Measurements from ENCODE around the gene PLEKHA7. TPM values are rescaled to one million over a fixed set of nuclear protein-coding genes. Genes with fewer than 3 reads are reported as not detected.

PLEKHA7 gene
- total RNA-seq, 2 donors from 2014 or later: 55.6 to 65.9 TPM

DNA sequence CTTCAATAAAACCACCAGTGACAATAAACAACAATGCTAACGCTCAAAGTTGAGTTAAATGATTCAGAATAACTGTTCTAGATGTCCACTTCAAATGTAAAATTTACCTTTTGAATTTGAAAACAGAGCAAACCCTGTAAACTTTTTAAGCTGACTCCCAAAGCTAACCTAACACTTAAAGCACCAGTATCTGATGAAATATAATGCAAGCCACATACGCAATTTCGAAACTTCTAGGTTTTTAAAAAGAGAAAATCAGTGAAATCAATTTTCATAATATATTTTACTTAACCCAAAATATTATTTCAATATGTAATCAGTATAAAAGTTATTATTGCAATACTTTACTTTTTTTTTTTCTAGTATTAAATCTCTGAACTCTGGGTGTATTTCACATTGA, 71.3 kb downstream of the PLEKHA7 start:
- H3K9me3 ChIP-seq: no peaks in the 10 kb centered on the region
- H3K27me3 ChIP-seq: no peaks in the 10 kb centered on the region
- TF ChIP-seq CTCF (IDR thresholded peaks at IDR 0.05): no peak
- H3K4me3 ChIP-seq: no peak overlapping the region
- intact Hi-C loops (cut with DNase I): no loop called here
- no peak for DNase-seq
- no peak overlapping the region for H3K9ac ChIP-seq (ENCODE audit: low read depth in 2 of 2, low read length in 2 of 2)
- H3K27ac ChIP-seq: no peak overlapping the region
- no peaks in the 10 kb centered on the region for H3K36me3 ChIP-seq
- H3K4me1 ChIP-seq: no peaks in the 10 kb centered on the region

DNA sequence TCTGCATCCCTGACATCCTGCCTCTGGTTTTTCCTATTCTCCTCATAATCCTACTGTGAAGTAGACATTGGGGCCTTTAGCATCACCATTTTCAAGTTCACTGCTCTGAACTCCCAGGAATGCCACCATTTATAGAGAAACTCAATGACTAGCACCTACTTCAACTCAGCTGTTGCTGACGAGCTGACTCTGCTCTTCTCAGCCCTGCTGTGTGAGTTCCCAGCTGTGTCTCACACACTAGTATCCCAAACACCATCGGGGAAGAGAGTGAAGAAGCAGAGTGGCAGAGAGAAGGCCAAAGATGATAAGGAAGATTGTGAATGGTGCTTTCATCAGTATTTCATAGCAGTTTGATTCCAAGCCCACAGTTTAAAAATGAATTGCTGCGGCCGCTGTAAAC, 71.9 kb downstream of the PLEKHA7 start:
- Histone ChIP-seq H3K36me3 (no peaks in the 10 kb centered on the region), H3K4me1 (no peaks in the 10 kb centered on the region), H3K27me3 (no peaks in the 10 kb centered on the region), H3K4me3 (no peak overlapping the region), H3K9ac (ENCODE audit: low read depth in 2 of 2, low read length in 2 of 2) (no peak overlapping the region), H3K27ac (no peak overlapping the region), H3K9me3 (no peaks in the 10 kb centered on the region)
- intact Hi-C loops (cut with DNase I): no loop called here
- no peak for TF ChIP-seq CTCF (IDR thresholded peaks at IDR 0.05)
- DNase-seq: no peak

- Histone ChIP-seq H3K36me3 (no peaks in the 10 kb centered on the region), H3K4me1 (no peaks in the 10 kb centered on the region), H3K4me3 (no peak overlapping the region), H3K27ac (no peak overlapping the region), H3K27me3 (no peaks in the 10 kb centered on the region), H3K9ac (ENCODE audit: low read depth in 2 of 2, low read length in 2 of 2) (no peak overlapping the region), H3K9me3 (no peaks in the 10 kb centered on the region)
- no peak for DNase-seq
- no peak for TF ChIP-seq CTCF (IDR thresholded peaks at IDR 0.05)
- intact Hi-C loops (cut with DNase I): no loop called here
These were observed 72.3 kb downstream of the PLEKHA7 start for GRCh38 chr11:16941935-16942334.

DNA sequence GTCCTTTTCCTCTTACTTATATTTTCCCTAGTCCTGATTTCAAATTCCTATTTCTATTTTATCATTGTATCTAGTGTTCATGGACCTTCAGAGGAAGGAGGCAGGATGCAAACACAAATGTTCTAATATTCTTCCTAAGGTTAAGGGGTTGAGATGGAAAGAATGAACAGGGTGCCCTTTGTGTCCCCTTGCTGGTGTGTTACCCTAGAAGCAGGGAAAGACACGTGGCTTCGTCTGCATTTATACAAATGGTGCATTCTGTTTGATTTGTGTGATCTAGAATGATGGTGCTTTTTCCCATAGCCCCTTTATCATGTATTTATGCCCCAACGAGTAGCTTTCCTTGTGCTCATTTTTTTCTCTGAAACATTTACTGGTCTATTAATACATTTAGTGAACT, 76.2 kb downstream of the PLEKHA7 start:
- no peak for TF ChIP-seq CTCF (IDR thresholded peaks at IDR 0.05)
- H3K4me3 ChIP-seq: no peak overlapping the region

GRCh38 chr11:16936643-16937042, 77.6 kb downstream of the PLEKHA7 start:
- Histone ChIP-seq H3K36me3 (no peaks in the 10 kb centered on the region), H3K9ac (ENCODE audit: low read depth in 2 of 2, low read length in 2 of 2) (no peak overlapping the region), H3K4me3 (no peak overlapping the region), H3K27ac (no peak overlapping the region), H3K4me1 (no peaks in the 10 kb centered on the region), H3K27me3 (no peaks in the 10 kb centered on the region), H3K9me3 (no peaks in the 10 kb centered on the region)
- TF ChIP-seq CTCF (IDR thresholded peaks at IDR 0.05): no peak
- DNase-seq: no peak
- intact Hi-C loops (cut with DNase I): no loop called here

More for the DNA sequence above, 76.2 kb downstream of the PLEKHA7 start:
- Histone ChIP-seq H3K36me3 (no peaks in the 10 kb centered on the region), H3K27ac (no peak overlapping the region), H3K27me3 (no peaks in the 10 kb centered on the region), H3K9ac (ENCODE audit: low read depth in 2 of 2, low read length in 2 of 2) (no peak overlapping the region), H3K9me3 (no peaks in the 10 kb centered on the region), H3K4me1 (no peaks in the 10 kb centered on the region)
- DNase-seq: no peak
- intact Hi-C loops (cut with DNase I): no loop called here
